T47D (cell line): Measurements from ENCODE around the gene EFEMP1.
"Not testable (repeated sequence)": the region's sequence is repeated elsewhere in the genome, so short reads cannot be mapped to it uniquely, and the experiment has no call there.

Experiments used
- DNase-seq, 2 experiments: peaks; one replicate each; pipeline versions ENCODE4 v3.0.0 to v3.0.0-alpha.2; 2011 to 2012; ENCODE audit warnings: low read depth in 1 of 2, low spot score in 1 of 2
- JUND ChIP-seq: IDR thresholded peaks from 2 replicates; pipeline ENCODE4 v1.6.1; 2012; ENCODE audit warnings: low read depth
- in situ Hi-C: cut with HindIII; loops from 2 replicates; pipeline ENCODE4 v1.10.0; 2016; ENCODE audit warnings: low sequenced_read_pairs, low pct_unique_long_range_greater_than_20kb

EFEMP1 gene

DNA sequence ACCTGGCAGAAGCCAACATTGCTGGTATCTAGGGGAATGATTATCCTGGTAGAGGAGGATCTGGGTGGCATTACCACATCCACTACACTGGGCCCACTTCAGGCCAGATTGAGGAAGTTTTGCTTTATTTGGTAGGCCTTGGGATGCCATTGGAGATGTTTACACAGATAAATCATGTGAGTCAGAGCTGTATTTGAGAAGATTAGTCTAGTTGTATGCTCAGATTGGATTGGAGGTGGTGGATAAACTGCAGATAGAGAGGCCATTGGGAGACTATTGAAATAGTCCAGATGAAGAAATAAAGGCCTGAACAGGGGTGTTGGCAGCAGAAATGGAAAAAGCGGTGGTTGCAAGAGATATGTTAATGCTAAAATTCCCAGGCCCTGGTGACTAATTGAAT lies 81.5 kb downstream of the EFEMP1 start:
- DNase-seq, result peak in 1 of 2 experiments; percentile 30
- TF ChIP-seq JUND, result 0 out of 2 replicates have a peak, but pooled peaks have one; percentile 31
- in situ Hi-C loops, result no loop called here

- in situ Hi-C loops, result no loop called here
- no peak for DNase-seq
- TF ChIP-seq JUND, result no peak
These were observed 83.1 kb downstream of the EFEMP1 start for GRCh38 chr2:55840460-55840859.

- DNase-seq, result peak; percentile 26 to 95
These were observed 84.3 kb downstream of the EFEMP1 start for GRCh38 chr2:55839182-55839819.

DNA sequence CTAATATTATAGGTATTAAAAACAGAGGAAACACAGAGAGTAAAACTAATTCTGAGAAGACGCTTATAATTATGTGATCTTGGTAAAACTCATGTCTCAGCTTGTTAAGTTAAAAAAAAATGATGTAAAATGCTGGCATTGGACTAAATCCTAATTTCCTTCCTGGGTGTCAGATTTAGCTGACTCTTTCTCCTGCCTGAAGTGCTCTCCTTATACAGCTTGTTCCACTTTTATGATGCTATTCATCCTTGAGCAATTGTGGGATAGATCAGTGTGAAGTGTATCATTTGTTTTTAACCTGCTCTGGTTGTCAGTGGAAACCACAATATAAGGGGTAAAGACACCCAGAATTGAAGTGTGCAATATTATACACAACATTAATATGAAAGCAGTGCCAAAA lies 84.9 kb downstream of the EFEMP1 start:
- peak in 1 of 2 experiments; percentile 16 for DNase-seq
- no peak for TF ChIP-seq JUND
- in situ Hi-C loops, result no loop called here

More at GRCh38 chr2:55839182-55839819, 84.3 kb downstream of the EFEMP1 start:
- in situ Hi-C loops, result no loop called here
- TF ChIP-seq JUND, result peak; percentile 88

DNA sequence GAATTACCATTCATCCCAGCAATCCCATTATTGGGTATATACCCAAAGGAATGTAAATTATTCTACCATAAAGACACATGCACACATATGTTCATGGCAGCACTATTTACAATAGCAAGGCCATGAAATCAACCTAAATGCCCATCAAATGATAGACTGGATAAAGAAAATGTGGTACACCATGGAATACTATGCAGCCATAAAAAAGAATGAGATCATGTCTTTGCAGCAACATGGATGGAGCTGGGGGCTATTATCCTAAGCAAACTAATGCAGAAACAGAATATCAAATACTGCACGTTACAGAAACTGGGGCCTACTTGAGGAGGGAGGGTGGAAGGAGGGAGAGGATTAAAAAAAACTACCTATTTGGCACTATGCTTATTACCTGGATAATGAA lies 85.5 kb downstream of the EFEMP1 start:
- DNase-seq, in situ Hi-C loops: not testable (repeated sequence)

- DNase-seq, result peak in 1 of 2 experiments; percentile 45
- in situ Hi-C loops, result no loop called here
- TF ChIP-seq JUND, result no peak
These were observed 86.5 kb downstream of the EFEMP1 start for GRCh38 chr2:55837073-55837472.

DNA sequence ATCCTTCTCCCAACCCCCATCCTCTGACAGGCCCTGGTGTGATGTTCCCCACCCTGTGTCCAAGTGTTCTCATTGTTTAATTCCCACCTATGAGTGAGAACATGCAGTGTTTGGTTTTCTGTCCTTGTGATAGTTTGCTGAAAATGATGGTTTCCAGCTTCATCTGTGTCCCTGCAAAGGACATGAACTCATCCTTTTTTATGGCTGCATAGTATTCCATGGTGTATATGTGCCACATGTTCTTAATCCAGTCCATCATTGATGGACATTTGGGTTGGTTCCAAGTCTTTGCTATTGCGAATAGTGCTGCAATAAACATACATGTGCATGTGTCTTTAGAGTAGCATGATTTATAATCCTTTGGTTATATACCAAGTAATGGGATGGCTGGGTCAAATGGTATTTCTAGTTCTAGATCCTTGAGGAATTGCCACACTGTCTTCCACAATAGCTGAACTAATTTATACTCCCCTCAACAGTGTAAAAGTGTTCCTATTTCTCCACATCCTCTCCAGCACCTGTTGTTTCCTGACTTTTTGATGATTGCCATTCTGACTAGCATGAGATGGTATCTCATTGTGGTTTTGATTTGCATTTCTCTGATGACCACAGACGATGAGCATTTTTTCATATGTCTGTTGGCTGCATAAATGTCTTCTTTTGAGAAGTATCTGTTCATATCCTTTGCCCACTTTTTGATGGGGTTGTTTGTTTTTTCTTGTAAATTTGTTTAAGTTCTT lies 91.7 kb downstream of the EFEMP1 start:
- DNase-seq, in situ Hi-C loops: not testable (repeated sequence)

GRCh38 chr2:55827855-55828254 lies 95.7 kb downstream of the EFEMP1 start:
- no peak for TF ChIP-seq JUND
- DNase-seq, result no peak
- in situ Hi-C loops, result no loop called here

- DNase-seq, in situ Hi-C loops: not testable (repeated sequence)
These were observed 96.2 kb downstream of the EFEMP1 start for GRCh38 chr2:55827428-55827827.

- DNase-seq, result no peak
- TF ChIP-seq JUND, result no peak
- in situ Hi-C loops, result no loop called here
These were observed 97.3 kb downstream of the EFEMP1 start for GRCh38 chr2:55826246-55826645.

GRCh38 chr2:55824551-55825096 lies 99.0 kb downstream of the EFEMP1 start:
- in situ Hi-C loops, result no loop called here

More at GRCh38 chr2:55824551-55825096, 99.0 kb downstream of the EFEMP1 start:
- TF ChIP-seq JUND, result no peak
- no peak for DNase-seq
